H9 (cell line): ENCODE results near the gene CD248. TPM values are rescaled to one million over a fixed set of nuclear protein-coding genes. Genes with fewer than 3 reads are reported as not detected.
A peak's percentile ranks its signal among the peaks of the same experiment; 100 is the strongest.

Experiments
- DNase-seq: peaks from one replicate; pipeline ENCODE4 v3.0.0-alpha.2; 2017
- H2AFZ ChIP-seq: one replicate; pipeline ENCODE4 v1.6.1; 2013; ENCODE audit warnings: mild to moderate bottlenecking, low read length, control low read depth, moderate library complexity
- H2AK5ac ChIP-seq: 2 replicates; pipeline ENCODE4 v1.6.1; 2013; ENCODE audit warnings: low read length, control low read depth, mixed read lengths; ENCODE audit not compliant: insufficient read length
- H2BK120ac ChIP-seq: one replicate; pipeline ENCODE4 v1.6.1; 2013; ENCODE audit warnings: low read depth, mild to moderate bottlenecking, low read length, control low read depth, inconsistent platforms; ENCODE audit not compliant: poor library complexity, severe bottlenecking
- H2BK12ac ChIP-seq: 2 replicates; pipeline ENCODE4 v1.6.1; 2013; ENCODE audit warnings: low read length, control low read depth, mixed read lengths, low read depth; ENCODE audit not compliant: insufficient read length
- H2BK15ac ChIP-seq: 2 replicates; pipeline ENCODE4 v1.6.1; 2013; ENCODE audit warnings: low read depth, low read length, control low read depth
- H2BK20ac ChIP-seq: one replicate; pipeline ENCODE4 v1.6.1; 2013; ENCODE audit warnings: low read depth, mild to moderate bottlenecking, low read length, control low read depth, inconsistent platforms; ENCODE audit not compliant: poor library complexity, severe bottlenecking
- H2BK5ac ChIP-seq: 2 replicates; pipeline ENCODE4 v1.6.1; 2013; ENCODE audit warnings: low read length, control low read depth, mixed read lengths; ENCODE audit not compliant: insufficient read length
- H3K14ac ChIP-seq: 2 replicates; pipeline ENCODE4 v1.6.1; 2013; ENCODE audit warnings: low read length, control low read depth; ENCODE audit not compliant: insufficient read depth
- H3K18ac ChIP-seq: 2 replicates; pipeline ENCODE4 v1.6.1; 2013; ENCODE audit warnings: low read depth, mild to moderate bottlenecking, mixed read lengths, low read length, control low read depth; ENCODE audit not compliant: insufficient read length
- H3K23ac ChIP-seq: 2 replicates; pipeline ENCODE4 v1.6.1; 2013; ENCODE audit warnings: low read length, control low read depth, mixed read lengths, low read depth; ENCODE audit not compliant: insufficient read length
- H3K23me2 ChIP-seq: 2 replicates; pipeline ENCODE4 v1.6.1; 2013; ENCODE audit warnings: low read depth, mild to moderate bottlenecking, mixed read lengths, low read length, control low read depth; ENCODE audit not compliant: insufficient read length, poor library complexity, severe bottlenecking
- H3K27ac ChIP-seq: 2 replicates; pipeline ENCODE4 v1.5.1; 2013; ENCODE audit warnings: low read length, control low read depth, mixed read lengths, low read depth; ENCODE audit not compliant: insufficient read length
- H3K27me3 ChIP-seq: 2 replicates; pipeline ENCODE4 v1.6.1; 2013; ENCODE audit warnings: low read length, control low read depth, inconsistent platforms; ENCODE audit not compliant: insufficient read depth
- H3K4ac ChIP-seq: 2 replicates; pipeline ENCODE4 v1.6.1; 2013; ENCODE audit warnings: low read depth, mild to moderate bottlenecking, control low read depth, inconsistent platforms, low read length, moderate library complexity
- H3K4me1 ChIP-seq: 2 replicates; pipeline ENCODE4 v1.6.1; 2013; ENCODE audit warnings: low read length, control low read depth, inconsistent platforms; ENCODE audit not compliant: insufficient read depth
- H3K4me2 ChIP-seq: 2 replicates; pipeline ENCODE4 v1.6.1; 2013; ENCODE audit warnings: low read length, control low read depth, mixed read lengths; ENCODE audit not compliant: insufficient read length, insufficient read depth
- H3K56ac ChIP-seq: 2 replicates; pipeline ENCODE4 v1.6.1; 2013; ENCODE audit warnings: low read depth, mild to moderate bottlenecking, mixed read lengths, low read length, control low read depth; ENCODE audit not compliant: insufficient read length
- H3K79me1 ChIP-seq: 2 replicates; pipeline ENCODE4 v1.6.1; 2013; ENCODE audit warnings: low read depth, mild to moderate bottlenecking, moderate library complexity, low read length, control low read depth, inconsistent platforms; ENCODE audit not compliant: insufficient read depth, poor library complexity, severe bottlenecking
- H3K79me2 ChIP-seq: 2 replicates; pipeline ENCODE4 v1.6.1; 2013; ENCODE audit warnings: low read length, control low read depth, inconsistent platforms; ENCODE audit not compliant: insufficient read depth
- H3K9ac ChIP-seq: 2 replicates; pipeline ENCODE4 v1.6.1; 2013; ENCODE audit warnings: low read length, control low read depth, mixed read lengths; ENCODE audit not compliant: insufficient read length; ENCODE audit errors: extremely low read depth
- H3K9me3 ChIP-seq: one replicate; pipeline ENCODE4 v1.6.1; 2013; ENCODE audit warnings: low read depth, low read length, inconsistent platforms; ENCODE audit not compliant: control insufficient read depth
- H3T11ph ChIP-seq: one replicate; pipeline ENCODE4 v1.6.1; 2013; ENCODE audit warnings: mild to moderate bottlenecking, low read length, control low read depth, inconsistent platforms
- H4K20me1 ChIP-seq: one replicate; pipeline ENCODE4 v1.6.1; 2013; ENCODE audit not compliant: control insufficient read depth, insufficient read length, insufficient read depth
- H4K5ac ChIP-seq: 2 replicates; pipeline ENCODE4 v1.6.1; 2013; ENCODE audit warnings: low read depth, mild to moderate bottlenecking, mixed read lengths, low read length, control low read depth; ENCODE audit not compliant: insufficient read length
- H4K8ac ChIP-seq: replicated peaks from 2 replicates; pipeline ENCODE4 v1.6.1; 2013; ENCODE audit warnings: low read length, control low read depth, mixed read lengths, low read depth; ENCODE audit not compliant: insufficient read length
- H4K91ac ChIP-seq: 2 replicates; pipeline ENCODE4 v1.6.1; 2013; ENCODE audit warnings: low read depth, mild to moderate bottlenecking, moderate library complexity, mixed read lengths, low read length, control low read depth; ENCODE audit not compliant: insufficient read length
- H3K27ac Mint-ChIP-seq, 3 experiments: 2 replicates in 2 of 3; 3 replicates in 1 of 3; pipeline ENCODE4 v1.8.0; 2020 to 2021; ENCODE audit warnings: mixed read lengths in 3 of 3, mild to moderate bottlenecking in 1 of 3, moderate library complexity in 1 of 3
- H3K27me3 Mint-ChIP-seq: 2 replicates; pipeline ENCODE4 v1.8.0; 2021; ENCODE audit warnings: low read depth, mild to moderate bottlenecking, moderate library complexity, mixed read lengths
- H3K36me3 Mint-ChIP-seq, 3 experiments: 2 replicates in 2 of 3; 3 replicates in 1 of 3; pipeline ENCODE4 v1.8.0; 2020 to 2021; ENCODE audit warnings: low read depth in 3 of 3, mixed read lengths in 3 of 3; ENCODE audit not compliant: insufficient read depth in 1 of 3
- H3K4me1 Mint-ChIP-seq, 2 experiments: 2 replicates each; pipeline ENCODE4 v1.8.0; 2020; ENCODE audit warnings: mixed read lengths in 2 of 2
- H3K4me3 Mint-ChIP-seq, 2 experiments: 2 replicates in 1 of 2; 3 replicates in 1 of 2; pipeline ENCODE4 v1.8.0; 2020 to 2021; ENCODE audit warnings: mild to moderate bottlenecking in 2 of 2, mixed read lengths in 2 of 2, moderate library complexity in 1 of 2
- H3K9me3 Mint-ChIP-seq, 2 experiments: 2 replicates in 1 of 2; 3 replicates in 1 of 2; pipeline ENCODE4 v1.8.0; 2020; ENCODE audit warnings: mild to moderate bottlenecking in 2 of 2, mixed read lengths in 2 of 2, moderate library complexity in 1 of 2
- CTCF ChIP-seq: fragments of 200-600 bp; sonication (generic); conservative IDR thresholded peaks from 3 replicates; pipeline ENCODE4 v1.8.0; 2021; ENCODE audit warnings: antibody characterized with exemption, mild to moderate bottlenecking
- WGBS: extraction: QIAGEN DNeasy Blood & Tissue Kit; methylation state at CpG from one replicate; pipeline ENCODE4 v1.1.7; 2013; ENCODE audit warnings: missing lambda C conversion rate, low lambda C conversion rate, mixed read lengths; ENCODE audit not compliant: insufficient read length; ENCODE audit errors: extremely low coverage; 5-methylcytosine and 5-hydroxymethylcytosine counted together
- total RNA-seq: library from RNA; stranded (reverse); gene quantifications from 2 replicates; pipeline ENCODE4 v1.2.1, GENCODE V29; 2021

CD248 gene
- total RNA-seq, 1 experiment from 2014 or later, result 1.5 TPM

DNA sequence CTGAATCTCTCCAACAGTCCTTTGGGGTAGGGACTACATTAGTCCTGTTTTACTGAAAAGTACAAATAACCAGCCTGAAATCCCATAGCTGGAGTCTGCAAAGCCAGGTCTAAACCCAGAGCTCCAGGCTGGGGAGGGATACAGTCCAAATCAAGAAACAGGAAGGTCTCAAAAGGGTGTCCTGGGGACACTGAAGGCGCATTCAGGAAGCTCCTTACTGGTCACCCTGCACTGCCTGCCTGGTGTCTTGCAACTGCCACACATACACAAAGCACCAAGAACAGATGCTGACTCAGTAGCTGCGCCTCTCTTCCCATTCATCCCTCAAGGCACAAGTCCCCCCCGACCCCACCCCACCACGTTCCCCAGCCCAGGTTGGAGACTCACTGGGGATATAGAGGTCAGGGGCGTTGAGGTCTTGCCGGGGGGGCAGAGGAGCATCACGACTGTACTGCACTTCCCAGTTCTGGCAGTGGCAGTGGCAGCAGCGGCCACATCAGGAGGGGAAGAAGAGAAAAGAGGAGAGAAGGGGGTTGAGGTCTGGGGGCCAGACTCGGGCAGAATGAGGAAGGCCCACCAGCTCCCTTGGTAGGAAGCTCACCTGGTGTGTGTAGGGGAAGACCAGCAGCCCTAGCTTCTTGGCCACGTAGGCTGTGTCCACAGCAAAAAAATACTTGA, 29.5 kb downstream of the CD248 start:
- Histone ChIP-seq H3K23me2 (peaks cover 13% of the 10 kb centered on the region), H2BK5ac (no peak overlapping the region), H4K91ac (no peak overlapping the region), H3K9me3 (no peaks in the 10 kb centered on the region), H4K8ac (no peak overlapping the region), H3K27ac (no peak overlapping the region), H3K23ac (no peak overlapping the region), H3K4ac (no peak overlapping the region), H3K14ac (no peak overlapping the region), H2BK15ac (no peak overlapping the region), H3K18ac (no peak overlapping the region), H3K27me3 (peaks cover 8% of the 10 kb centered on the region; the same call in 1 of the 2 replicates), H4K20me1 (no peaks in the 10 kb centered on the region), H3K56ac (no peak overlapping the region), H2BK120ac (no peak overlapping the region), H3T11ph (no peak overlapping the region), H2BK12ac (no peak overlapping the region), H3K79me2 (peaks cover 1% of the 10 kb centered on the region; the same call in 1 of the 2 replicates), H4K5ac (no peak overlapping the region), H3K4me2 (no peak overlapping the region), H3K9ac (no peak overlapping the region), H3K4me1 (peaks cover 6% of the 10 kb centered on the region), H2BK20ac (no peak overlapping the region), H2AK5ac (no peak overlapping the region), H3K79me1 (no peaks in the 10 kb centered on the region), H2AFZ (no peak overlapping the region)
- Mint-ChIP-seq H3K27ac (no peak overlapping the region), H3K4me3 (peak overlapping the region; percentile 72 to 86), H3K27me3 (peaks cover 23% of the 10 kb centered on the region), H3K9me3 (no peaks in the 10 kb centered on the region; a peak in 1 of 5 replicates), H3K36me3 (peaks cover 0 to 9% (median 6%) of the 10 kb centered on the region in 3 experiments; a peak in 5 of 7 replicates), H3K4me1 (peaks cover 18 to 25% of the 10 kb centered on the region in 2 experiments)
- no peak for DNase-seq
- WGBS, result no CpG with 5 or more reads among the region's 10 CpGs
- no peak for TF ChIP-seq CTCF
